Stimulated activated memory B cell treated with anti-CD40 and anti-IgM and Interleukin-4, amounts not matched to agents 10 μg/mL and 1 μg/mL and 100 μg/mL, for 72 hours (primary cell): ENCODE results near the gene AMER3.

Experiments used
- ATAC-seq: fragments of 150-1000 bp; cut with Tn5 transposase; 2 replicates; pipeline ENCODE4 v1.10.0; 2021
- H3K27ac Mint-ChIP-seq: one replicate; pipeline ENCODE4 v1.8.0; 2022; ENCODE audit warnings: mild to moderate bottlenecking, mixed read lengths
- H3K27me3 Mint-ChIP-seq: one replicate; pipeline ENCODE4 v1.8.0; 2022; ENCODE audit warnings: mixed read lengths
- H3K36me3 Mint-ChIP-seq: one replicate; pipeline ENCODE4 v1.8.0; 2022; ENCODE audit warnings: mixed read lengths
- H3K4me1 Mint-ChIP-seq: one replicate; pipeline ENCODE4 v1.8.0; 2022; ENCODE audit warnings: mixed read lengths
- H3K4me3 Mint-ChIP-seq: one replicate; pipeline ENCODE4 v1.8.0; 2022; ENCODE audit warnings: mild to moderate bottlenecking, moderate library complexity, mixed read lengths
- H3K9me3 Mint-ChIP-seq: one replicate; pipeline ENCODE4 v1.8.0; 2022; ENCODE audit warnings: mixed read lengths

AMER3 gene

GRCh38 chr2:130814931-130815680 lies 59.8 kb downstream of the AMER3 start:
- H3K9me3 Mint-ChIP-seq, result peaks cover 2% of the 10 kb centered on the region
- H3K27ac Mint-ChIP-seq, result no peak overlapping the region
- peaks cover 35% of the 10 kb centered on the region for H3K27me3 Mint-ChIP-seq
- no peaks in the 10 kb centered on the region for H3K36me3 Mint-ChIP-seq
- peaks cover 19% of the 10 kb centered on the region for H3K4me1 Mint-ChIP-seq
- H3K4me3 Mint-ChIP-seq, result no peak overlapping the region
- no peak for ATAC-seq
